ENCODE measurements around the gene LYSET.
"Not testable (repeated sequence)": the region's sequence is repeated elsewhere in the genome, so short reads cannot be mapped to it uniquely, and the experiment has no call there.

The LYSET gene

DNA sequence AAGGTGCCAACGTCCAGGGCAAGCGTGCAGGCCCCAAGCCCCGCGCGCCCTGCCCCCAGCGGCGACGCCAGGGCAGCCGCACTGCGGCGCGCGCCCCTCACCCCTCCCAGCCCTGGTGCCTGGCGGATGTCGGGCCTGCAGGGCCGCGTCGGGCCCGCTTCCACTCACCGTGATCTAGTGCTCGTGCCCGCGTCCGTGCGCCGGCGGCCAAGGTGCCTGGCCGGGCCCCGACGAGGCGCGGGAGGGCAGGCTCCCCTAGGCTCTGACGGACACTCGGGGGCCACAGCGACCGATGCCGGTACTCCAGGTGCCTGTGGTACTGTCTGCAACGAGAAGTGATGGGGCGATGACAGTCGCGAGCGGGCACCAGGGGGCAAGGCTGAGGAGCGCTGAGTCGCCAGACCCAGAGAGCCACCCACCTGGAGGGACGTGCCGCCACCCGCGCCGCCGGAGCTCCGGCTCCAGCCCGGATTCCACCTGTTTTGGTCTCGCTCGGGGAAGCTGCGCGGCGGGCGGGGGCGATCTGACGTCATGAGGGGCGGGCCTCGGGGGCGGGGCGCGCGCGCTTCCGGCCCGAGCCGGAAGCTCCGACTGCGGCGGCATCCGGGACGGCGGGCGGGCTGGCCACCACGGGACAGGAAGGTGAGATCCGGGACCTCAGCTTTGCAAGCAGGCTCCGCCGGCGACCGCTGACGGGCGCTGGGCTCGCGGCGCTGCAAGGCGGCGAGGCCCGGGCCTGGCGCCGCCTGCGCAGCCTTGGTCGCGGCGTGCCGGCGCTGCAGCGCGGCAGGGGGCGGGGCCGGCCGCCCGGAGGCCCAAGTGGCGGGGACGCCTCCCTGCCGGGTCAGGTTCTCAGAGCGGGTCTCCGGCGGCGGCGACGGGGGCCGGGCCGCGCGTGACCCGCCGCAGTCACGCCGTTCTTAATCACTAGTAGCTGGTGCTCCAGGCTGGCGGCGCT lies at the start of gene LYSET, which contains the start of gene MOAP1:
Gene LYSET, plus strand, starts transcription at position 927 of the 958 bp plus-strand sequence. CDS start 89 bp downstream, outside the sequence.
Gene MOAP1, minus strand, starts transcription at position 507 of the 958 bp plus-strand sequence. CDS start 655 bp downstream, outside the sequence.
- DNase-seq, result peak; percentile 56 to 70

DNA sequence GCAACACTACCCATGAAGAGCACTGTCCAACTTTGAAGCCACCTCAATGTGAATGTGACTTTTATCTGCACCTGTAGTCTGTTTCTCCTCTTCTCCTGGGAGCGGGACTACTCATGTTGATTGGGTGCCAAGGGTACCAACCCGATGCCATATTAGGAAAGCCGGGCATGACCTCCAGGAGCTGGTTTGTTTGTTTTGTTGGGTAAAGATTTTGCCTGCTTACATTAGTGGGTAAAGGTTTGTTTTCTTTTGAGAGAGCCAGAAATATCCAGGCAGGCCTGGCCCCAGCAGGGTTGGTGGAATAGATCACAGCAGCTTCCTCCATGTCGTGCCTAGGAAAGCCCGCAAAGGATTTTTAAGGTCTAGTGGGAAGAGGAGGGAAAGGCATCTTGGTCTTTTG lies 49.7 kb upstream of the LYSET start:
- no peak for DNase-seq

DNA sequence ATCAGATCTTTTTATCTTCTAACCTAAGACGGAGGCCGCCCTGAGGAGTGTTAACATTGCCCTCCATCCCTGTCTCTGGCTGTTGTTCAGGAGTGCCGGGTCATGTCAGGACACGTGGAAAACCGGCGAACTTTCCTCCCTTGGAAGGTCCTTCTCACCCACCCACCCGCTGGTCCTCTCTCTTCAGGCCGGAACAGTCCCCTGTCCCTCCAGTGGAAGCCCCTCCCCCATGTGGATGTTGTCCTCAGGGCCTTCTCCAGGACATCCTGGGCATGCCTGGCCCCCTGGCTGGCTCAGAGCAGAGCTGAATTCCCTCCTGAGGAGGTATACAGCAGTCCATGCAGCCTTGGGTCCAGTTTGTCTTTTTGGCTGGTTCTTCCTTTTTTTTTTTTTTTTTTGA lies 49.1 kb upstream of the LYSET start:
- no peak for DNase-seq

GRCh38 chr14:93136508-93136907 lies 48.6 kb upstream of the LYSET start:
- DNase-seq, result not testable (repeated sequence)

- no peak for DNase-seq
Observed at GRCh38 chr14:93137864-93138263, 47.3 kb upstream of the LYSET start.

GRCh38 chr14:93142854-93143652 lies 42.1 kb upstream of the LYSET start:
- DNase-seq, result no peak

- no peak for DNase-seq
Observed at GRCh38 chr14:93146119-93146518, 39.0 kb upstream of the LYSET start.

DNA sequence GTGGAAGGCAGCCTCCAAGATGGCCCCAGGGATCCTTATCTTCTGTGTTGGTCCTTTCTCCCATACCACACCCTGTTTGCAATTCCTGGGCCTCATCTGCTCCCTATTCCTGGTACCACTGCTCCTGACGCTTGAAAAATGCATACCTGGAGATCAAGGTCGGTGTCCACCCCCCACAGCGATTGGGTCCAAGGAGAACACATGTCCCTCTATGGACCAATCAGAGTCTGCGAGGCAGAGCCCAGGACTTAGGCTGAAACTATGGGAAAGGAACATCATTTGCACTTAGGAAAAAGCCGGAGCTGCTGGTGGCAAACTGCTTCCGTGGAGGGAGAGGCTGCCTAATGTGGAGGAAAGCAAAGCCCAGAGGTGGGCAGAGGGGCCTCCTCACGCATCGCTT lies 36.1 kb upstream of the LYSET start:
- DNase-seq, result no peak

GRCh38 chr14:93150227-93151208 lies 34.6 kb upstream of the LYSET start:
- no peak for DNase-seq

GRCh38 chr14:93153121-93153520 lies 32.0 kb upstream of the LYSET start:
- no peak for DNase-seq

DNA sequence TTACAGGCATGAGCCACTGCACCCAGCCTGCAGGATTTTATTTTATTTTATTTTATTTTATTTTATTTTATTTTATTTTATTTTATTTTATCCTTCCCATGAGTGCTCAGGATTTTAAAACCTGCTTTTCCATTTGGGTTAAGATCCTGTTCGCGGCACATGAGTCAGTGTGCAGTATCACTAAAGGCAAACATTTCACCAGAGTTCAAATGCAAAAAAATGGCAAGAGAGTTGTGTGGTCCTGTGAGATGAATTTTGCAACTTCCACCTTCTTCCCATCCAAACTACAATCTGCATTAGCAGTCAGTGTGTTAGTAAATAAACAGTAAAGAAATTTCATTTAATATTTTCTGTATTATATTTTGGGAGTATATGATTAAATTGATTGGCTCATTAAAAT lies 29.4 kb upstream of the LYSET start:
- no peak for DNase-seq

- DNase-seq, result no peak
Observed at GRCh38 chr14:93156693-93157369, 28.3 kb upstream of the LYSET start.

GRCh38 chr14:93158349-93158748 lies 26.8 kb upstream of the LYSET start:
- not testable (repeated sequence) for DNase-seq

DNA sequence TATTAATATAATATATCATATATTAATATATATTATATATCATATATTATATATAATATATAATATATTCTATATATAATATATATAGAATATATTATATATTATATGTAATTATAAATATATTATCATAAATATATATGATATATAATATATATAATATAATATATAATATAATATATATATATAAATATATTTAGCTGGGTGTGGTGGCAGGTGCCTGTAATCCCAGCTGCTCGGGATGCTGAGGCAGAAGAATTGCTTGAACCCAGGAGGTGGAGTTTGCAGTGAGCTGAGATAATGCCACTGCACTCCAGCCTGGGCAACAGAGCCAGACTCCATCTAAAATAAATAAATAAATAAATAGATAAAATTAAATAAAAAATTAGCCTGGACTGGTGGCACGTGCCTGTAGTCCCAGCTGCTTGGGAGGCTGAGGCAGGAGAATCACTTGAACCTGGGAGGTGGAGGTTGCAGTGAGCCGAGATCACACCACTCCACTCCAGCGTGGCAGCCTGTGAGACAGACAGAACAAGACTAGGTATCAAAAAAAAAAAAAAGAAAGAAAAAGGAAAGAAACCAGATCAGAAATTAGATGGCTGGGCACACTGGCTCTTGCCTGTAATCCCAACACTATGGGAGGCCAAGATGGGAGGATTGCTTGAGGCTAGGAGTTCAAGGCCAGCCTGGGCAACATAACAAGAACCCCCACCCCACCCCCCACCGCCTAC lies 25.3 kb upstream of the LYSET start:
- DNase-seq, result not testable (repeated sequence)

GRCh38 chr14:93160353-93160801 lies 24.7 kb upstream of the LYSET start:
- DNase-seq, result peak; percentile 13 to 37

- DNase-seq, result no peak
Observed at GRCh38 chr14:93161411-93161940, 23.6 kb upstream of the LYSET start.

GRCh38 chr14:93163564-93163963 lies 21.6 kb upstream of the LYSET start:
- no peak for DNase-seq

DNA sequence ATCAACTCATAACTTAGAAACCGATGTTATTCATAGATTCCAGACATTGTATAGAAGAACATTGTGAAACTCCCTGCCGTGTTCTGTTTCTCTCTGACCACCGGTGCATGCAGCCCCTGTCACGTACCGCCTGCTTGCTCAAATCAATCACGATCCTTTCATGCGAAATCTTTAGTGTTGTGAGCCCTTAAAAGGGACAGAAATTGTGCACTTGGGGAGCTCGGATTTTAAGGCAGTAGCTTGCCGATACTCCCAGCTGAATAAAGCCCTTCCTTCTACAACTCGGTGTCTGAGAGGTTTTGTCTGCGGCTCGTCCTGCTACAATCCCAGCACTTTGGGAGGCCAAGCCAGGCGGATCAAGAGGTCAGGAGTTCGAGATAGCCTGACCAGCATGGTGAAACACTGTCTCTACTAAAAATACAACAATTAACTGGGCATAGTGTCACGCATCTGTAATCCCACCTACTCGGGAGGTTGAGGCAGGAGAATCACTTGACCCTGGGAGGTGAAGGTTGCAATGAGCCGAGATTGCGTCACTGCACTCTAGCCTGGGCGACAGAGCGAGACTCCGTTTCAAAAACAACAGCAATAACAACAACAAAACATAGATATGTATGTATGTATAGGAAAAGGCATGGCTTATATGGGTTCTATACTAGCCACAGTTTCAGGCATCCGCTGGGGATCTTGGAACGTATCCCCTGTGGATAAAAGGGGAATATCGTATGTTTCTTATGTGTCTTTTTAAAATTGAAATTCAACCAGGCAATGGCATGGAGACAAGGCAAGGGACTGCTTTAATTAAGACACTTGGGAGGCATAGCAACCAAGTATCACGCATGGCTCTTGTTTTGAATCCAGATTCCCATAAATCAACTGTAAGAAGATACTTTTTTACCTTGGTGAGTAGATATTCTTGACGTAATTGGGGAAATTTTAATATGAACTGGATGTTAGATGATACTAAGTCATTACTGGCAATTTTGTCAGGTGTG lies 19.5 kb upstream of the LYSET start:
- DNase-seq, result not testable (repeated sequence)

DNA sequence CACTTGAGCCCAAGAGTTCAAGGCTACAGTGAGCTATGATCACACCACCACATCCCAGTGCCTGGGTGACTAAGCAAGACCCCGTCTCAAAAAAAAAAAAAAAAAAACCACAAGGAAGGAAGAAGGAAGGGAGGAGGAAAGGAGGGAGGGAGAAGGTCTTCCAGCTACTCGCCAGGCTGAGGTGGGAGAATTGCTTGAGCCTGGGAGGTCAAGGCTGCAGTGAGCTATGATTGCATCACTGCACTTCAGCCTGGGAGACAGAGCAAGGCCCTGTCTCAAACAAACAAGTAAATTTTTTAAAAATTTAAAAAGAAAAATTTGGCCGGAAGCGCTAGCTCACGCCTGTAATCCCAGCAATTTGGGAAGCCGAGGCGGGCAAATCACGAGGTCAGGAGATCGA lies 16.5 kb upstream of the LYSET start:
- DNase-seq, result not testable (repeated sequence)

Measured in SW 1271 (cell line).